ENCODE results near the gene GNL1.
"Not testable (repeated sequence)": the region's sequence is repeated elsewhere in the genome, so short reads cannot be mapped to it uniquely, and the experiment has no call there.

The GNL1 gene

DNA sequence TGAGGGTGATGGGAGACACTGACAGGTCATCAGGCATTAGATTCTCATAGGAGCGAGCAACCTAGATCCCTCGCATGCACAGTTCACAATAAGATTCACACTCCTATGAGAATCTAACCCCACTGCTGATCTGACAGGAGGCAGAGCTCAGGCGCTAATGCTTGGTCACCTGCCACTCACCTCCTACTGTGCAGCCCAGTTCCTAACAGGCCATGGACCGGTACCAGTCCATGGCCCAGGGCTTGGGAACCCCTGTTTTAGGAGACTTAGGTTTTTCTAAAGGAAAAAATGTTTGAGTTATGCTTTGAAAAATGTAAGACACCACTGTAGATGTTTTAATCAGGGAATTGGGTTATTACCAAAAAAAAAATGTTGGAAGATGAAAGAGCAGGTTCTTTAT is 60.3 kb downstream of the GNL1 start:
- TF ChIP-seq, protein P1, sequence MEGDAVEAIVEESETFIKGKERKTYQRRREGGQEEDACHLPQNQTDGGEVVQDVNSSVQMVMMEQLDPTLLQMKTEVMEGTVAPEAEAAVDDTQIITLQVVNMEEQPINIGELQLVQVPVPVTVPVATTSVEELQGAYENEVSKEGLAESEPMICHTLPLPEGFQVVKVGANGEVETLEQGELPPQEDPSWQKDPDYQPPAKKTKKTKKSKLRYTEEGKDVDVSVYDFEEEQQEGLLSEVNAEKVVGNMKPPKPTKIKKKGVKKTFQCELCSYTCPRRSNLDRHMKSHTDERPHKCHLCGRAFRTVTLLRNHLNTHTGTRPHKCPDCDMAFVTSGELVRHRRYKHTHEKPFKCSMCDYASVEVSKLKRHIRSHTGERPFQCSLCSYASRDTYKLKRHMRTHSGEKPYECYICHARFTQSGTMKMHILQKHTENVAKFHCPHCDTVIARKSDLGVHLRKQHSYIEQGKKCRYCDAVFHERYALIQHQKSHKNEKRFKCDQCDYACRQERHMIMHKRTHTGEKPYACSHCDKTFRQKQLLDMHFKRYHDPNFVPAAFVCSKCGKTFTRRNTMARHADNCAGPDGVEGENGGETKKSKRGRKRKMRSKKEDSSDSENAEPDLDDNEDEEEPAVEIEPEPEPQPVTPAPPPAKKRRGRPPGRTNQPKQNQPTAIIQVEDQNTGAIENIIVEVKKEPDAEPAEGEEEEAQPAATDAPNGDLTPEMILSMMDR (IDR thresholded peaks at IDR 0.05; ENCODE audit: insufficient read depth, low read length, missing control alignments), result no peak
- POLR2A ChIA-PET, result interaction anchor here (1.0 kb wide), 1 partner anchor 45 kb away, joined by 4 read pairs; no protein-coding TSS in a partner anchor
- DNase-seq (ENCODE audit: low read depth, low spot score), result no peak
- H3K4me3 ChIP-seq (ENCODE audit: low read depth, low read length), result no peak overlapping the region
- CTCF ChIA-PET, result interaction anchor here (1.2 to 2.9 kb wide), 6 partner anchors 14 to 47 kb away, joined by 4 to 33 read pairs (median 6); no protein-coding TSS in a partner anchor

DNA sequence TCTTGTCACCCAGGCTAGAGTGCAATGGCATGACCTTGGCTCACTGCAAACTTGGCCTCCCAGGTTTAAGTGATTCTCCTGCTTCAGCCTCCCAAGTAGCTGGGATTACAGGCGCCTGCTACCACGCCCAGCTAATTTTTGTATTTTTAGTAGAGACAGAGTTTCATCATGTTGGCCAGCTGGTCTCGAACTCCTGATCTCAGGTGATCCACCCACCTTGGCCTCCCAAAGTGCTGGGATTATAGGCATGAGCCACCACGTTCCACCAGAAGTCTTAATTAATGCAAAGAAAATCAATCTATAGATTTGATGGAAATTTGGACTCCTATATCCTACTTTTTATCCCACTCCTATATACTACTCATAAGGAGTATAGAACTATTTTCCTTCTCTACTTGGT is 61.2 kb downstream of the GNL1 start:
- H3K4me3 ChIP-seq (ENCODE audit: low read depth, low read length); POLR2A ChIA-PET; DNase-seq (ENCODE audit: low read depth, low spot score): not testable (repeated sequence)
- CTCF ChIA-PET, result interaction anchor here (5.6 kb wide), 1 partner anchor 48 kb away, joined by 91 read pairs; no protein-coding TSS in a partner anchor

DNA sequence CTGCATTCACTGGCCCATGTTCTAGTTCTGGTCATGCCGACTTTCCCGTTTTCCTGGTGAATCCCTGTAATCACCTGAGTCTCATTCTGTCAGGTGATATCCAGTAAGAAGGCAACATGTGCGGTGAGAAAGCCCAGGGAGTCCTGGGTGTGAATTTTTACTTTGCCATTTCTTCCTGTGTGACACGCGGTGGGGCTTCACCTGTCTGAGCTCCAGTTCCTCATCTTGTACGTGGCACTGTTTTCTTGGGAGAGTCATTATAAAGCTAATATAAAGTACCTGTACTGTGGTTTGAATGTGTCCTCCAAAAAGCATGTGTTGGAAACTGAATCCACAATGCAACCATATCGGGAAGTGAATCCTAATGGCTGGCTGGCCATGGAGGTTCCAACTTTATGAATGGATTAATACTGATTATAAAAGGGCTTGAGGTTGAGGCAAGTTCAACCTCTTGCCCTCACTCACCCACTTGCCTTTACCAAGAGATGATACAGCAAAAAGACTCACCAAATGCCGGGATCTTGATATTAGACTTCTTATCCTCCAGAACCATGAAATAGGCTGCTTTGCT is 61.9 kb downstream of the GNL1 start:
- POLR2A ChIA-PET, result no interaction called here
- no peak overlapping the region for H3K4me3 ChIP-seq (ENCODE audit: low read depth, low read length)
- no peak for DNase-seq (ENCODE audit: low read depth, low spot score)
- TF ChIP-seq, protein P1 (IDR thresholded peaks at IDR 0.05; ENCODE audit: insufficient read depth, low read length, missing control alignments), result no peak
- CTCF ChIA-PET, result interaction anchor here (0.7 to 5.6 kb wide), 4 partner anchors 11 to 49 kb away, joined by 3 to 91 read pairs (median 18); no protein-coding TSS in a partner anchor

DNA sequence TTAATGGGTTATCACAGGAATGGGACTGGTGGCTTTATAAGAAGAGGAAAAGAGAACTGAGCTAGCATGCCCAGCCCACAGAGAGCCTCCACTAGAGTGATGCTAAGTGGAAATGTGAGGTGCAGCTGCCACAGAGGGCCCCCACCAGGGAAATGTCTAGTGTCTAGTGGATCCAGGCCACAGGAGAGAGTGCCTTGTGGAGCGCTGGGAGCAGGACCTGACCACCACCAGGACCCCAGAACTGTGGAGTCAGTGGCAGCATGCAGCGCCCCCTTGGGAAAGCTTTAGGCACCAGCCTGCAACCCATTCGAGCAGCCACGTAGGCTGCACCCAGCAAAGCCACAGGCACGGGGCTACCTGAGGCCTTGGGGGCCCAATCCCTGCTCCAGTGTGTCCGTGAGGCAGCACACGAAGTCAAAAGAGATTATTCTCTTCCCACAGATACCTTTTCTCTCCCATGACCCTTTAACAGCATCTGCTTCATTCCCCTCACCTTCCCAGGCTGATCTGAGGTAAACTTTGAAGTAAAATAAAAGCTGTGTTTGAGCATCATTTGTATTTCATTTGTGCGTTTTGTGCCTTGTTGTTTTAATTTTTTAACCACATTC is 62.5 kb downstream of the GNL1 start:
- no peak for DNase-seq (ENCODE audit: low read depth, low spot score)
- ChIA-PET POLR2A (no interaction called here), CTCF (interaction anchor here (0.7 to 5.6 kb wide), 6 partner anchors 10 to 49 kb away, joined by 3 to 91 read pairs (median 13); no protein-coding TSS in a partner anchor)
- H3K4me3 ChIP-seq (ENCODE audit: low read depth, low read length), result no peak overlapping the region
- TF ChIP-seq, protein P1 (IDR thresholded peaks at IDR 0.05; ENCODE audit: insufficient read depth, low read length, missing control alignments), result no peak

DNA sequence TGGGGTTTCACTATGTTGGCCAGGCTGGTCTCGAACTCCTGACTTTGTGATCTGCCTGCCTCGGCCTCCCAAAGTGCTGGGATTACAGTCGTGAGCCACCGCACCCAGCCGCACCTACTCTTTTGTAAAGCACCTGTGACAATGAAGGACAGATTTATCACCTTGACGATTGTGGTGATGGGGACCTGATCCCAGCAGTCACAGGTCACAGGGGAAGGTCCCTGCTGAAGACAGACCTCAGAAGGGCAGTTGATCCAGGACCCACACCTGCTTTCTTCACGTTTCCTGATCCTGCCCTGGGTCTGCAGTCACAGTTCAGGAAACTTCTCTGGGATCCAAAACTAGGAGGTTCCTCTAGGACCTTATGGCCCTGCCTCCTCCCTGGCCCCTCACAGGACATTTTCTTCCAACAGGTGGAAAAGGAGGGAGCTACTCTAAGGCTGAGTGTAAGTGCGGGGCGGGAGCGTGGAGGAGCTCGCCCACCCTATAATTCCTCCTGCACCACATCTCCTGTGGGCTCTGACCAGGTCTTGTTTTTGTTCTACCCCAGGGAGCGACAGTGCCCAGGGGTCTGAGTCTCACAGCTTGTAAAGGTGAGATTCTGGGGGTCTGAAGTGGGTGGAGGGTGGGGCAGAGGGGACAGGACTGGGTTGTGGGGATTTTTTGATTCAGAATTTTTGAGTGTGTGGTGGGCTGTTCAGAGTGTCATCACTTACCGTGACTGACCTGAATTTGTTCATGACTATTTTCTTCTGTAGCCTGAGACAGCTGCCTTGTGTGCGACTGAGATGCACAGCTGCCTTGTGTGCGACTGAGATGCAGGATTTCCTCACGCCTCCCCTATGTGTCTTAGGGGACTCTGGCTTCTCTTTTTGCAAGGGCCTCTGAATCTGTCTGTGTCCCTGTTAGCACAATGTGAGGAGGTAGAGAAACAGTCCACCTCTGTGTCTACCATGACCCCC is 64.0 kb downstream of the GNL1 start:
- ChIA-PET CTCF (interaction anchor here (0.7 to 5.6 kb wide), 6 partner anchors 9 to 78 kb away, joined by 3 to 91 read pairs (median 13); no protein-coding TSS in a partner anchor), POLR2A (no interaction called here)
- TF ChIP-seq, protein P1 (IDR thresholded peaks at IDR 0.05; ENCODE audit: insufficient read depth, low read length, missing control alignments), result no peak
- no peak for DNase-seq (ENCODE audit: low read depth, low spot score)
- no peak overlapping the region for H3K4me3 ChIP-seq (ENCODE audit: low read depth, low read length)
